Hepatocyte (in vitro differentiated cells): ENCODE measurements around the gene NOXA1. TPM values are rescaled to one million over a fixed set of nuclear protein-coding genes. Genes with fewer than 3 reads are reported as not detected.

Experiments
- DNase-seq: peaks from one replicate; pipeline ENCODE4 v3.0.0-alpha.2; 2016; ENCODE audit warnings: low spot score
- H2AFZ ChIP-seq: fragments of 200-600 bp; sonication (generic); 2 replicates; pipeline ENCODE4 v1.6.0; 2016; ENCODE audit warnings: antibody characterized with exemption, mild to moderate bottlenecking
- H3K27ac ChIP-seq: fragments of 200-600 bp; sonication (generic); 2 replicates; pipeline ENCODE4 v1.5.1; 2016; ENCODE audit warnings: mild to moderate bottlenecking
- H3K27me3 ChIP-seq: fragments of 200-600 bp; sonication (generic); 2 replicates; pipeline ENCODE4 v1.6.1; 2016
- H3K36me3 ChIP-seq: fragments of 200-600 bp; sonication (generic); replicated peaks from 2 replicates; pipeline ENCODE4 v1.5.1; 2016; ENCODE audit warnings: low read depth; ENCODE audit not compliant: insufficient read depth
- H3K4me1 ChIP-seq: fragments of 200-600 bp; sonication (generic); 2 replicates; pipeline ENCODE4 v1.5.1; 2016; ENCODE audit warnings: mild to moderate bottlenecking, moderate library complexity; ENCODE audit not compliant: insufficient read depth
- H3K4me2 ChIP-seq: fragments of 200-600 bp; sonication (generic); 2 replicates; pipeline ENCODE4 v1.6.0; 2016
- H3K4me3 ChIP-seq: fragments of 200-600 bp; sonication (generic); 2 replicates; pipeline ENCODE4 v1.5.1; 2016; ENCODE audit warnings: mild to moderate bottlenecking
- H3K79me2 ChIP-seq: fragments of 200-600 bp; sonication (generic); 2 replicates; pipeline ENCODE4 v1.6.0; 2017; ENCODE audit warnings: mild to moderate bottlenecking
- H3K9me2 ChIP-seq: fragments of 200-600 bp; sonication (generic); replicated peaks from 2 replicates; pipeline ENCODE4 v1.6.0; 2017; ENCODE audit warnings: mild to moderate bottlenecking; ENCODE audit not compliant: insufficient read depth
- H3K9me3 ChIP-seq: fragments of 200-600 bp; sonication (generic); 2 replicates; pipeline ENCODE4 v1.5.1; 2016; ENCODE audit warnings: low read depth, mild to moderate bottlenecking
- H4K20me1 ChIP-seq: fragments of 200-600 bp; sonication (generic); 2 replicates; pipeline ENCODE4 v1.6.0; 2016; ENCODE audit warnings: mild to moderate bottlenecking; ENCODE audit not compliant: insufficient read depth, poor library complexity, severe bottlenecking
- EZH2 ChIP-seq: fragments of 200-600 bp; sonication (generic); IDR thresholded peaks from 2 replicates; pipeline ENCODE4 v1.6.1; 2016; ENCODE audit warnings: antibody characterized with exemption, mild to moderate bottlenecking, borderline replicate concordance
- EZH2phosphoT487 ChIP-seq: fragments of 200-600 bp; sonication (generic); IDR thresholded peaks from one replicate; pipeline ENCODE4 v1.6.1; 2018; ENCODE audit warnings: antibody characterized with exemption, mild to moderate bottlenecking, low read depth, moderate library complexity; ENCODE audit not compliant: unreplicated experiment, severe bottlenecking
- WGBS: methylation state at CpG from one replicate; pipeline ENCODE4 v1.1.6; 2016; ENCODE audit warnings: low lambda C conversion rate; ENCODE audit errors: missing lambda C conversion rate; 5-methylcytosine and 5-hydroxymethylcytosine counted together
- polyA plus RNA-seq: library from polyadenylated mRNA; unstranded; fragments of >200 nt; fragmentation: Nextera tagmentation; extraction: Ambion mirVana; gene quantifications from 2 replicates; pipeline ENCODE4 v1.2.1, GENCODE V29; 2016
- total RNA-seq: library from RNA; depleted of rRNA; stranded (reverse); fragments of >200 nt; gene quantifications from 2 replicates; pipeline ENCODE4 v1.2.3, GENCODE V29; 2014
- TF ChIP-seq, protein P1 (sequence below): fragments of 200-600 bp; sonication (generic); IDR thresholded peaks from 2 replicates; pipeline ENCODE4 v1.5.1; 2016; ENCODE audit warnings: antibody characterized with exemption, mild to moderate bottlenecking; ENCODE audit not compliant: poor library complexity

NOXA1 gene
- total and polyA plus RNA-seq, 2 experiments from 2014 or later, result 7.2 to 12.5 TPM

DNA sequence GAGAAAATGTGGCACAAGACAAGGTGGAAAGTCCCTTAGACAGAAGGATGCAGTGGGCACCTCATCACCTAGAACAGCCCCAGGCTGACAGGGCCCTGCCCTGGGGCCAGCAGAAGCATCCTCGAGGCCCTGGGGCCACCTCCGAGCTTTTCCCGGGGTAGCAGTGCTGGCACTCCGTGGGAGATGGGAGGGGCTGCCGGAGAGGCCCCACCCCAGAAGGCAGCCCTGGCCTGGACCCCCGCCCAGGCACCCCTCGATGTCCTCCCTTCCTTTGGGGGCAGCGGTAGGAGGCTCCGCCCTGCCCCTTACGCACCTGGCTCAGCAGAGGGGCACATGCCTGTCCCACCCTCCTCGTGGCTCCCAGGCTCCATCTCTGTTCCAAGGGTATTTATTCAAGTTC is 53.7 kb downstream of the NOXA1 start:
- no peak for DNase-seq
- H3K4me2 ChIP-seq, result no peak overlapping the region
- TF ChIP-seq, protein P1, sequence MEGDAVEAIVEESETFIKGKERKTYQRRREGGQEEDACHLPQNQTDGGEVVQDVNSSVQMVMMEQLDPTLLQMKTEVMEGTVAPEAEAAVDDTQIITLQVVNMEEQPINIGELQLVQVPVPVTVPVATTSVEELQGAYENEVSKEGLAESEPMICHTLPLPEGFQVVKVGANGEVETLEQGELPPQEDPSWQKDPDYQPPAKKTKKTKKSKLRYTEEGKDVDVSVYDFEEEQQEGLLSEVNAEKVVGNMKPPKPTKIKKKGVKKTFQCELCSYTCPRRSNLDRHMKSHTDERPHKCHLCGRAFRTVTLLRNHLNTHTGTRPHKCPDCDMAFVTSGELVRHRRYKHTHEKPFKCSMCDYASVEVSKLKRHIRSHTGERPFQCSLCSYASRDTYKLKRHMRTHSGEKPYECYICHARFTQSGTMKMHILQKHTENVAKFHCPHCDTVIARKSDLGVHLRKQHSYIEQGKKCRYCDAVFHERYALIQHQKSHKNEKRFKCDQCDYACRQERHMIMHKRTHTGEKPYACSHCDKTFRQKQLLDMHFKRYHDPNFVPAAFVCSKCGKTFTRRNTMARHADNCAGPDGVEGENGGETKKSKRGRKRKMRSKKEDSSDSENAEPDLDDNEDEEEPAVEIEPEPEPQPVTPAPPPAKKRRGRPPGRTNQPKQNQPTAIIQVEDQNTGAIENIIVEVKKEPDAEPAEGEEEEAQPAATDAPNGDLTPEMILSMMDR, result no peak
- TF ChIP-seq EZH2phosphoT487, result no peak
- no peak for TF ChIP-seq EZH2
- H3K9me3 ChIP-seq, result peaks cover 5% of the 10 kb centered on the region
- H3K4me3 ChIP-seq, result no peak overlapping the region
- H3K79me2 ChIP-seq, result no peaks in the 10 kb centered on the region
- no peaks in the 10 kb centered on the region for H3K9me2 ChIP-seq
- no peaks in the 10 kb centered on the region for H3K36me3 ChIP-seq
- H4K20me1 ChIP-seq, result no peaks in the 10 kb centered on the region
- WGBS, result 97% methylated on average over 9 of the region's 11 CpGs
- H3K27me3 ChIP-seq, result no peaks in the 10 kb centered on the region
- no peak overlapping the region for H2AFZ ChIP-seq
- H3K27ac ChIP-seq, result no peak overlapping the region
- no peaks in the 10 kb centered on the region for H3K4me1 ChIP-seq

DNA sequence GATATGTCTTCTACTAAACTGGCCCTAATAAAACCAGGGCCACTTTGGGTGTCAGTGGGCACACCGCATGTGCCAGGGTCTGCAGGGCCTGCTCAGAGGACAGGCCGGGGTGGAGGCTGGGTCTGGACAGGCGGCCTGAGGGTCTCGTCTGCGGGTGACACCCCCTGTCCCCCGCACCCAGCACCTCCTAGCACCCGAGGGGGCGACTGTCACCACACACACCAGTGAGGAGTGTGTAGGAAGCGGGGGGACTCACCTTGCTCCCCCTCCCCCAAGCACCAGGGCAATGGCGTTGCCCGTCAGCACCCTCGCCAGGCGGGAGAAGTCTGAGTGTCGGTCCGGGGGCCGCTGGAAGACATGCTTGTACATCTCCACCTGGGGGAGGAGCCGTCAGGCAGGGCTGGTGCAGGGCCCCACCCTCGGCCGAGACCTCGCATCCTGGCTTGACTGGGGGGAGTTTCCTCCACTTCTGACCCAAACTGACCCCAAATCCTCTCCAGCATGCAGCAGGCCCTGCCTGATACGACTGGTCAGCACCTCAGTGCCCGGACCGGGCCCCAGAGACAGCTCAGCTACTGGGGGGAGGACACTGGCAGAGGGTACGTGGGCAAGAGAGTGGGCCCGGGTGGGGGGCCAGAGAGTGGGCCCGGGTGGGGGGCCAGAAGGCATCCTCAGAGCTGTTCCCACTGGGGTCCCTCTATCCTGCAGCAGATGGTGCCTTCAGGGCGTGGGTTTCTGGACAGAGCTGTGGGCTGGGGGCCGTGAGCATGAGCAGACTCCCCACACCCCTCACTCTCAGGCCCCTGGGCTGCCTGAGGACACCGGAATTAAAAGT is 54.8 kb downstream of the NOXA1 start:
- H3K4me1 ChIP-seq, result no peaks in the 10 kb centered on the region
- no peaks in the 10 kb centered on the region for H3K27me3 ChIP-seq
- no peaks in the 10 kb centered on the region for H3K79me2 ChIP-seq
- H3K27ac ChIP-seq, result no peak overlapping the region
- H3K36me3 ChIP-seq, result no peaks in the 10 kb centered on the region
- no peak for DNase-seq
- no peaks in the 10 kb centered on the region for H4K20me1 ChIP-seq
- H3K4me3 ChIP-seq, result no peak overlapping the region
- H2AFZ ChIP-seq, result no peak overlapping the region
- H3K9me3 ChIP-seq, result peaks cover 5% of the 10 kb centered on the region
- no peak overlapping the region for H3K4me2 ChIP-seq
- no peaks in the 10 kb centered on the region for H3K9me2 ChIP-seq
- WGBS, result 93% methylated on average over 18 of the region's 29 CpGs
- TF ChIP-seq, protein P1, result no peak
- no peak for TF ChIP-seq EZH2phosphoT487
- TF ChIP-seq EZH2, result no peak

DNA sequence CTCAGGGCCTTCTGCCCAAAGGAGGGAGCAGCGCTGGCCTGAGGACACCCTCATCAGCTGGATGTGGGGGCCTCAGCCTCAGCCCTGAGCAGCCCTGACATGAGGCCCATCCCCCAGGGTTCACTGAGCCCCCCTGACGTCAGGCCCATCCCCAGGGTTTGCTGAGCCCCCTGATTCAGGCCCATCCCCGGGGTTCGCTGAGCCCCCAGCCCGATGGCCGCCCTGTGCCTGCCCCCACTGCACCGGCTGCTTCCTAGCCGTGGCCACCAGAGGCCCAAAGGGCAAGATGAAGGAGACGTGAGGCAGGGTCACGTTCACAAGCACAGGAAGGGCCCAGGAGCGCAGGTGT is 55.4 kb downstream of the NOXA1 start:
- Histone ChIP-seq H2AFZ (no peak overlapping the region), H3K27ac (no peak overlapping the region), H3K9me2 (no peaks in the 10 kb centered on the region), H3K9me3 (peaks cover 5% of the 10 kb centered on the region), H3K4me3 (no peak overlapping the region), H3K36me3 (no peaks in the 10 kb centered on the region), H4K20me1 (no peaks in the 10 kb centered on the region), H3K4me2 (no peak overlapping the region), H3K4me1 (no peaks in the 10 kb centered on the region), H3K79me2 (no peaks in the 10 kb centered on the region), H3K27me3 (no peaks in the 10 kb centered on the region)
- WGBS, result 80% methylated on average over 10 of the region's 11 CpGs
- no peak for DNase-seq
- TF ChIP-seq EZH2phosphoT487 (no peak), EZH2 (no peak)
- TF ChIP-seq, protein P1, result no peak
